Measurements from ENCODE around the gene GIT2.
A peak's percentile ranks its signal among the peaks of the same experiment; 100 is the strongest.

GIT2 gene

GRCh38 chr12:109968801-109969200 lies 27.4 kb downstream of the GIT2 start:
- no peak for DNase-seq

GRCh38 chr12:109968032-109968420 lies 28.1 kb downstream of the GIT2 start:
- peak; percentile 55 for DNase-seq

GRCh38 chr12:109967383-109968031 lies 28.7 kb downstream of the GIT2 start:
- peak; percentile 27 for DNase-seq

- DNase-seq = no peak
Observed at GRCh38 chr12:109966546-109966945, 29.6 kb downstream of the GIT2 start.

GRCh38 chr12:109963743-109964429 lies 32.3 kb downstream of the GIT2 start:
- no peak for DNase-seq

GRCh38 chr12:109963330-109963729 lies 32.8 kb downstream of the GIT2 start:
- DNase-seq = no peak

- no peak for DNase-seq
Observed at GRCh38 chr12:109962398-109962797, 33.8 kb downstream of the GIT2 start.

- DNase-seq = no peak
Observed at GRCh38 chr12:109961612-109962011, 34.6 kb downstream of the GIT2 start.

DNA sequence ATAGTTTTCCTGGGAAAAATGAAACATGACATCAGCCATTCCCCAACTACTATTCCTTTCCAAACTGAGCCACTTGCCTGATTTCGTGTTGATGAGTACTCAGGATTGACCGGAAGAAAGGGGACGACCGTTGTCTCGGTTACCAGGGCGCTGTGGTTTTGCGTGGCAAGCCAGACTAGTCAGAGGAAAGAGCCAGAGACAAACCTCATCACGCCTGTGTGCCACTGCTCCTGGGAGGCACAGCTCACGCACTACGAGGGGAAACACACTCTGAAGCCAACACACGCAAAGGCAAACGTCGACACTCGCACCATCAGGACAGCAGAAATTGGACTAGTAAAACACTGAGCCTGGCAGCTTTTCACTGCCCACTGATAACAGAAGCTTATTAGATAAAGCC lies 35.0 kb downstream of the GIT2 start:
- no peak for DNase-seq

GRCh38 chr12:109959411-109960093 lies 36.6 kb downstream of the GIT2 start:
- DNase-seq = no peak

DNA sequence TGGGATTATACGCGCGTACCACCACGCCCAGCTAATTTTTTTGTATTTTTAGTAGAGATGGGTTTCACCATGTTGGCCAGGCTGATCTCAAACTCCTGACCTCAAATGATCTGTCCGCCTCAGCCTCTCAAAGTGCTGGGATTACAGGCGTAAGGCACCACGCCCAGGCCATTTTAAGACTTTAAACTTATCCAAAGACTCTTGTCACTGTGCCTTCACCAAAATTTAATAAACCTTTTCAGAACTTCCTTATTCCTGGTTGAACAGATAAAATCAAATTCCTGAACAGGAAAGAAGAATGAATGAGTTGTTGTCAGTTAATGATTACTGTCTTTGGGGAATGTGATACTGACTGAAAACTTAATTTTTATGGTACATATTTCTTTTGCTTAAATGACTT lies 37.8 kb downstream of the GIT2 start:
- DNase-seq = no peak

- no peak for DNase-seq
Observed at GRCh38 chr12:109953656-109954055, 42.5 kb downstream of the GIT2 start.

DNA sequence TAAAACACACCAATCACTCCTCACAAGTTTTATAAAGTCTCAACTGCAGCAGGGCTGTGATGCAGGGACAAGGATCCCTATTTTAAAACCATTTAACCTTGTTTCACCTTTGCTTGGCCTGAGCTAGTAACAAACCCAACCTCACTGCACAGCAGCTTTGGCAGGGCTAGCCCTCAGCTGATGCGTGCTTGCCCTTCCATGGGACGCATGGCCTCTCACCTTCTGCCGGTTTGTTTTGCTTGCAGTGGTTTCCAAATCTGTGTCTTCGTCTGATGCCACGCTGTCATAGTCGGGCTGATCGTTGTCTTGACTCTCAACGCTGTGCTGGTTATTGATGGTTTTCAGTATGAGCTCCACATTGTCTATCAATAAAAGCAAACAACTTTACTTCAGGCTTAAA lies 43.3 kb downstream of the GIT2 start:
- no peak for DNase-seq

DNA sequence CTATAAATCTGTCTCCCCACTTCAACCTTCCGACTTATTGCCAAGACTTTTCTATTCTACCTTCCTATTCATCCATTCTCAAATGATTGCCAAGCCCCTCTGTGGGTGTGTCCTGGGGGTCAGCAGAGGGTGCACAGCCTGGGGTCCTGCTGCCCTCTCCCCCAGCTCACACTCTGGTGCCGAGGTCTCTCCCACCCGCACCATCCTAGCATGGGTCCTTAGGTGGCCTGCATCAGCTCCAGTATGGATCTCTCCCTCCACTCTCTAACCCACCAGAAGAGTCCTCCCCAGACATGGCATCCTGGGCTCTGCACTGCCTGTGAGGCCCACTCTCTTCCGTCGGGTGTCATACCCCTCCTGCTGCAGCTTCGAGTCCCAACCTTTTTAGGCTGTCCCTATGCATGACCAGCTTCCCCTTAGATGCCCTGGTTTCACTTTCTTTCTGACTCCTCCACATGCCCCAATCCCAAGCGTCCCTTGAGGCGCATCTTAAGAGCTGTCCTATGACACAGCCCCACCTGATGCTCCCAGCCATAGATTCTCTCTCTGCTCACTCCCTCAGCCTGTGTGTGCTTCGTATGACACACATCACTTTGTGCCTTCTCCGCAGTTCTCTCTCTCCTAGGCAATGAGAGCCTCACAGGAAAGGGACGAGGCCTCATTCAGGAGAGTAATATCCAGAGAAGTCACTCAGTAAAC lies 43.9 kb downstream of the GIT2 start:
- no peak for DNase-seq

- DNase-seq = no peak
Observed at GRCh38 chr12:109951751-109952150, 44.4 kb downstream of the GIT2 start.

DNA sequence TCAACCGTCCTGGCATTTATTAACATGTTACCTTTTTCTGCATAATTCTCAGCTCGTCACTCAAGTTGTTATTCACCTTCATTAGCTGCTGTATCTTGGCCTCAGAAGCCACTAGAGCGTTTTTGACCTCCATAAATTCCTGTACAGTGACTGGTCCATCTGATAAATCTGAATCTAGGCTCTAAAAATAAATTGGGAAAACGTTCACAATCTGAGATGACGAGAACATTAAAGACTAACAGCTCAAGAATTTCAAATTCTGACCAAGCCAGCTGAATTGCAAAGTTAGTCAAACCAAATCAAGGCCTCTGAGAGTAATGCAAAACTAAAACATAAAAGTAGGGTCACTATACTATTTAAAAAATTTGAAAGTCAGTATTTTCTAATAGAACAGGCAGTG lies 45.0 kb downstream of the GIT2 start:
- DNase-seq = no peak

DNA sequence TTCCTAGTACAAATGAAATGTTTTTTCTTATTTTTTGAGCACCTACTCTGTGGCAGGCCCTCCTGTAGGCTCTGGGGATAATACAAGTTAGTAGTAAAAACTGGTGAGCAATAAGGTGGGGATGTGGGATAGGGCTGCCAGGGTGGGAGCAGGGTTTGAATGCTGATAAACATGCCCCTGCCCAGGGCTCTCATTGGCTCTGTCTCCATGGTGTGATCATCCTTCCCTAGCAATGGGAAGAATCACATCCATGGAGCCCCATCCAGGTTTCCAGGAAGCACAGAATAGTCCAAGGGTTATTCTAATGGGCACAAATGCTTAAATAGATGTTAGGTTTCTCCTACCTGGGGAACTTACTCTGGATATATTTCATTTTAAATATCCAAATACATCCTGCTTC lies 45.5 kb downstream of the GIT2 start:
- DNase-seq = no peak

- DNase-seq = no peak
Observed at GRCh38 chr12:109949089-109949488, 47.1 kb downstream of the GIT2 start.

GRCh38 chr12:109948368-109948767 lies 47.8 kb downstream of the GIT2 start:
- DNase-seq = no peak

DNA sequence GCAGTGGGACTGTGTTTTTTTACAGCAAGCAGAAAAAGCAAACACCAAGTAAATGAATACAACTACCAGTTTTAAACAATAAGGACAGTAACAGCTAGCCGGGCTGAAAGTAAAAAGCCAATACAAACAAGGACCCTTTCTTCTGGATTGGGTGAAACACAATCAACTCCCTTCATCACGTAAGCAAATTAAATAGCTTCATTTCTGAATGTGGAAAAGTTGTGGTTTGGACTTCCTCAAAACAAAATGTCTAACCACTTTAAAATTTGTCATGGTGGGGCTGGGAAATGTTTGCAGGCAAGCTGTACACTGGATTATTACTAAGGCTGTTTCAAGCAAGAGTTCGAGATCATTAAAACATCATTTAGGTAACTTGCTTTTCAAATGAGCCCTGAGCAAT lies 48.6 kb downstream of the GIT2 start:
- no peak for DNase-seq

GRCh38 chr12:109946913-109947312 lies 49.3 kb downstream of the GIT2 start:
- DNase-seq = no peak

DNA sequence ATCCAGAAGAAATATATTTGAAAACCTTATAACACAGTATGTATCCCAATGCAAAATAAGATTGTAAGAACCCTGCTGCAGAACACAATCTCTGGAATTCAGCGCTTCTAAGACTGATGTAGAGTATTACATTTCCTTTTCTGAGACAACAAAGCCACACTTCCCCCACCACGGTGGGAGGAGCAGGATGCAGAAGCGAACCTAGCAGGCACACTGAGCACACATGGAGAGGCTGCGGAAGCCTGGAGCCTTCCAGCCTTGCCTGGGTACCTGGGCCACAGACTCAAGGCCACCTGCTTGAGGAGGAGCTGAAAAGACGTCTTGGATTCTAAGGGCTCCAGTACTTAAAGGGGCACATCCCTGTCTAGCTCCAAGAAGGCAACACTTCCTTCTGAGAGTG lies 49.7 kb downstream of the GIT2 start:
- DNase-seq = no peak

DNA sequence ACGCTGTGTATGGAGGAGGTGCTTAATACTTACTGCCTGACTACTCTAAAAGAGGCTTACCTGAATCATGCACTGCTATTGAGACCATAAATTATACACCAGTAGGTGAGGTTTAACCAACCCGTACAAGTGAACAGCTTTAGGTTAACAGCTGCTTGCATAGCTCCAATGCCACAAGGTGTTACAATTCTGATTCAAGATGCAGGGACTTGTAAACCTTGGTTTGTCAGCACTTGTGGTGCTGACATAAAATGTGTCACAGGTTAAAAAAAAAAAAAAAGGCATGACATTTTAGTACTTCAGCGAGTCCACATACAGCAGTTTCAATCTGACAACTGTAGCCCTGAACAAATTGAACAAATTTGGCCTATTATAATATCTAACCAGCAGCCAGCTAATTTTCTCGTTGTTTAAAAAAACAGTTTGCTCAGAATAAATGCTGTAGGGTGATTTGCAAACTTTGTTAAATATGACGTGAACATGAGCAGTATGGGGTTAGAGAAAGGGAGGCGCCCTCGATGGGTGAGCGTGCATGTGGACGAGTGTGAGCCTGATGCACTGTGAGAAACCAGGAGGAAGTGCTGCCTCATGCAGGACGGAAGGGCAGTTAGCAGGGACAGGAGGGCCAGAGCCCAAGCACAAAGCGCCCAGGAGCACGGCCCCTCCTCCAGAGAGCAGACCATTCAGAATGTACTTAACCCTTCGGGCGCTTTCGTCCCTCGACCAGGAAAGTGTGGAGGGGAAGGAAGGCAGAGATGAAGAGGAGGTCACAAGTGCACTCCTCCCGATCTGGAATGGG lies 51.4 kb downstream of the GIT2 start:
- no peak for DNase-seq
